ENCODE measurements around the gene RAD54L2. TPM values are rescaled to one million over a fixed set of nuclear protein-coding genes. Genes with fewer than 3 reads are reported as not detected.

The RAD54L2 gene
- polyA plus RNA-seq, 2 of the 4 experiments (the other 2 are of a cell fraction) = 4.8 to 6.4 TPM

DNA sequence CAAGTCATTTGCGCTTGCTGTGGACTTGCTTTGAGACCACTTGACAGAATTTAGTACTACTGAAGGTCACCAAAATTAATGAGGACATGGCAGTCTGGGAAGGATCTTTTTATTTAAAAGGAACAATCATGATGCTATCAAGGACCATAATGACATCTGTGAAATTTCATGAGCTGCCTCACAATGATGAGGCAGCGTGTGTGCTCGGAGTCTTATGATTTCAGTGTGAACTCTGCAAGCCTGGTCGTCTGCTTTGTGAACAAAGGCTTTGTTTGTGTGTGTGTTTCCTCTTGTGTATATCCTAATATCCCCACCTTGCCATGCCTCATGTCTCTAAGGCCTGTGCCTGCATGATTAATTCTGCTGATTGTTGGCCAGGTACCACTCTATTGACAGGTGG is 46.7 kb downstream of the RAD54L2 start:
- CTCF ChIA-PET = no interaction called here
- DNase-seq (ENCODE audit: low read depth in 1 of 2, low spot score in 1 of 2) = no peak
- H3K4me2 ChIP-seq = no peak overlapping the region
- TF ChIP-seq, protein P1, sequence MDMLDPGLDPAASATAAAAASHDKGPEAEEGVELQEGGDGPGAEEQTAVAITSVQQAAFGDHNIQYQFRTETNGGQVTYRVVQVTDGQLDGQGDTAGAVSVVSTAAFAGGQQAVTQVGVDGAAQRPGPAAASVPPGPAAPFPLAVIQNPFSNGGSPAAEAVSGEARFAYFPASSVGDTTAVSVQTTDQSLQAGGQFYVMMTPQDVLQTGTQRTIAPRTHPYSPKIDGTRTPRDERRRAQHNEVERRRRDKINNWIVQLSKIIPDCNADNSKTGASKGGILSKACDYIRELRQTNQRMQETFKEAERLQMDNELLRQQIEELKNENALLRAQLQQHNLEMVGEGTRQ (IDR thresholded peaks at IDR 0.05) = no peak
- no peak for TF ChIP-seq HOXB5 (CRISPR knock-in tag; IDR thresholded peaks at IDR 0.05)
- no peak for TF ChIP-seq ZSCAN20 (CRISPR knock-in tag; IDR thresholded peaks at IDR 0.05)
- no peak for TF ChIP-seq MAZ (IDR thresholded peaks at IDR 0.05; ENCODE audit: borderline replicate concordance, low read depth, low read length)
- no peak for TF ChIP-seq FOSL2 (IDR thresholded peaks at IDR 0.05)
- TF ChIP-seq FOSL2 (CRISPR knock-in tag; IDR thresholded peaks at IDR 0.05) = no peak
- TF ChIP-seq SREBF2 (IDR thresholded peaks at IDR 0.05) = no peak
- no peak for TF ChIP-seq HEYL (CRISPR knock-in tag; IDR thresholded peaks at IDR 0.05)
- no peak for TF ChIP-seq POLR2AphosphoS2 (conservative IDR thresholded peaks at IDR 0.05; ENCODE audit: low read length)
- no peak for FAIRE-seq
- POLR2A ChIA-PET = no interaction called here
- H3K4me1 ChIP-seq = no peaks in the 10 kb centered on the region
- WGBS (ENCODE audit: missing lambda C conversion rate) = 87% methylated on average over 4 of the region's 4 CpGs
- H3K27ac ChIP-seq = no peak overlapping the region
- H3K9me3 ChIP-seq = no peaks in the 10 kb centered on the region
- H3K4me3 ChIP-seq = no peak overlapping the region
- no peak for ATAC-seq

DNA sequence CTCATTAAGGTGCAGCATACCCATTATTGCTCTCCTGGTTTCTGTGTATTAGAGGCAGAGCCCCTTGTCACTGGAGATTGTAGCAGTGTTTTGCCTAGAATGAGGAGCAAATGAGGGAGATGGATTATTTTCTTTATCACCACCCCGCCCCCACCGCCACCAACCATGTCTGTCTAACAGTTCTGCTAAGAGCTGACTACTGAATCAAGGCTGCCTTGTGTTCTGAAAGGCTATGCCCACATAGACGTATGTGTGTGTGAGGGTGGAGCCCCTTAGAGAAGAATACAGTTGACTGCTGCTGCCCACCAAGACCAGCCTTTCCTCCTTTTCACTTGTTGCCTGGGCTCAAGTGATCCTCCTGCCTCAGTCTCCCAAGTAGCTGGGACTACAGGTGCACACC is 47.4 kb downstream of the RAD54L2 start:
- Histone ChIP-seq H3K4me2 (no peak overlapping the region), H3K4me3 (no peak overlapping the region), H3K9me3 (no peaks in the 10 kb centered on the region), H3K27ac (no peak overlapping the region), H3K4me1 (no peaks in the 10 kb centered on the region)
- ChIA-PET POLR2A (no interaction called here), CTCF (no interaction called here)
- ATAC-seq = no peak
- no peak for FAIRE-seq
- DNase-seq (ENCODE audit: low read depth in 1 of 2, low spot score in 1 of 2) = no peak
- whole genome bisulfite sequencing (ENCODE audit: missing lambda C conversion rate) = 90% methylated on average over 3 of the region's 3 CpGs
- TF ChIP-seq MAX (IDR thresholded peaks at IDR 0.05) (no peak), FOSL2 (IDR thresholded peaks at IDR 0.05) (no peak), FOSL2 (CRISPR knock-in tag; IDR thresholded peaks at IDR 0.05) (no peak), EHMT2 (IDR thresholded peaks at IDR 0.05; ENCODE audit: low read depth) (no peak), EP300 (IDR thresholded peaks at IDR 0.05) (no peak), JUNB (IDR thresholded peaks at IDR 0.05) (no peak), ZC3H11A (IDR thresholded peaks at IDR 0.05) (no peak), ZFP36 (IDR thresholded peaks at IDR 0.05; ENCODE audit: borderline replicate concordance, partially characterized antibody) (no peak), POLR2AphosphoS2 (conservative IDR thresholded peaks at IDR 0.05; ENCODE audit: low read length) (no peak), RFX5 (IDR thresholded peaks at IDR 0.05) (no peak)

Other genes starting within 250 kb of the RAD54L2 start
- gene MANF, start 153.4 kb upstream of the RAD54L2 start, polyA plus RNA-seq (2011; rRNA removed) = 62.8 and 84.9 TPM in 2 replicates
- gene MANF, start 153.4 kb upstream of the RAD54L2 start, polyA plus RNA-seq (2017; fragmentation: RNase III; extraction: RNeasy Plus Mini Kit Qiagen cat#74134 plus additional on column Dnase treatment) = 64.3 to 67.8 TPM (median 67.1 TPM) in 3 replicates
- gene RBM15B, start 147.4 kb upstream of the RAD54L2 start, polyA plus RNA-seq (2011; rRNA removed) = 7.9 and 10.9 TPM in 2 replicates
- 15.4 to 18.0 TPM (median 17.0 TPM) in 3 replicates for gene RBM15B, start 147.4 kb upstream of the RAD54L2 start, polyA plus RNA-seq (2017; fragmentation: RNase III; extraction: RNeasy Plus Mini Kit Qiagen cat#74134 plus additional on column Dnase treatment)
- 15.9 and 21.2 TPM in 2 replicates for gene DCAF1, start 38.7 kb upstream of the RAD54L2 start, polyA plus RNA-seq (2011; rRNA removed)
- gene DCAF1, start 38.7 kb upstream of the RAD54L2 start, polyA plus RNA-seq (2017; fragmentation: RNase III; extraction: RNeasy Plus Mini Kit Qiagen cat#74134 plus additional on column Dnase treatment) = 13.6 to 14.3 TPM (median 14.1 TPM) in 3 replicates
- 47.9 and 59.3 TPM in 2 replicates for gene TEX264, start 132.5 kb downstream of the RAD54L2 start, polyA plus RNA-seq (2011; rRNA removed)
- gene TEX264, start 132.5 kb downstream of the RAD54L2 start, polyA plus RNA-seq (2017; fragmentation: RNase III; extraction: RNeasy Plus Mini Kit Qiagen cat#74134 plus additional on column Dnase treatment) = 50.7 to 55.3 TPM (median 54.7 TPM) in 3 replicates
- not detected in 2 replicates for gene GRM2, start 168.3 kb downstream of the RAD54L2 start, polyA plus RNA-seq (2011; rRNA removed)
- gene GRM2, start 168.3 kb downstream of the RAD54L2 start, polyA plus RNA-seq (2017; fragmentation: RNase III; extraction: RNeasy Plus Mini Kit Qiagen cat#74134 plus additional on column Dnase treatment) = 0.01 to 0.03 TPM (median 0.03 TPM) in 3 replicates
- gene IQCF6, start 240.5 kb downstream of the RAD54L2 start, polyA plus RNA-seq (2011; rRNA removed) = not detected in 2 replicates
- not detected in 3 replicates for gene IQCF6, start 240.5 kb downstream of the RAD54L2 start, polyA plus RNA-seq (2017; fragmentation: RNase III; extraction: RNeasy Plus Mini Kit Qiagen cat#74134 plus additional on column Dnase treatment)

Data from A549 (cell line).